ENCODE results near the gene FGD5. TPM values are rescaled to one million over a fixed set of nuclear protein-coding genes. Genes with fewer than 3 reads are reported as not detected.

FGD5 gene
- total RNA-seq, 1 donor: 0.10 TPM

DNA sequence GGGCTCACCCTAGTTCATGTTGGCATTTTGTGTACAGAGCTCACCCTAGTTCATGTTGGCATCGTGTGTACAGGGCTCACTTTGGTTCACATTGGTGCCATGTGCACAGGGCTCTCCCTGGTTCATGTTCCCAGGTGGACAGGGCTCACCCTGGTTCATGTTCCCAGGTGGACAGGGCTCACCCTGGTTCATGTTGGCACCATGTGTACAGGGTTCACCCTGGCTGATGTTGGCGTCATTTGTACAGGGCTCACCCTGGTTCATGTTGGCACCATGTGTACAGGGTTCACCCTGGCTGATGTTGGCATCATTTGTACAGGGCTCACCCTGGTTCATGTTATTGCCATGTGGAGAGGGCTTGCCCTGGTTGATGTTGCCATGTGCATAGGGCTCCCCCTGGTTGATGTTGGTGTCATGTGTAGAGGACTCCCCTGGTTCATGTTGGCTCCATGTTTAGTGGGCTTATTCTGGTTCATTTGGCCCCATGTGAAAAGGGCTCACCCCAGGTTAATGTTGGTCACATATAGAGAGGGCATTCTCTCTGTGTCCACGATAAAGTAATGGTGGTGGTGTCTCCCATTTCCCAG is 97.0 kb downstream of the FGD5 start:
- H3K4me1 ChIP-seq (ENCODE audit: insufficient read depth, low read length): no peaks in the 10 kb centered on the region
- H3K4me3 ChIP-seq (ENCODE audit: low read length): no peak overlapping the region
- no peaks in the 10 kb centered on the region for H3K9me3 ChIP-seq (ENCODE audit: low read depth, low read length)
- no peaks in the 10 kb centered on the region for H3K27me3 ChIP-seq (ENCODE audit: insufficient read depth, low read length)

DNA sequence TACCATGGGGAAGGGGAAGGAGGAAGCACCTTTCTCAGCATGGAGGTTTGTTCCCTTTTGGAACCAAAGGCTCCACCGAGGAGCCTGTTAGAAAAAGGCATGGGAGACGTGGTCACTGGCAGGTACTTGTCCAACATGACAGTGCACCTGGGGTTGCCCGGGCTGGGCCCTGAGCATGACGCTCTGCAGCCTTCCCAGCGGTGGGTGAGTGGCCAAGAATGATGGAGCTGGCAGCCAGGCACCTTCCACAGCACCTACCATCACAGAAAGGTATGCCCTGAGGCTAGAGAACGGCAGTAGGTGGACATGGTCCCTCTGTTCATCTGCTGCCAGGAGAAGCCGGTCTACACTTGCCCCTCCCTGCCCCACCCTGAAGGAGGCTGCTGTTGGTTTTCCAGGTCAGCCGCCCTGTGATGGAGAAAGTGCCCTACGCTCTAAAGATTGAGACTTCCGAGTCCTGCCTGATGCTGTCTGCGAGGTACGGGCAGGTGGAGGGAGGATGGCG is 99.6 kb downstream of the FGD5 start:
- H3K4me1 ChIP-seq (ENCODE audit: insufficient read depth, low read length): no peaks in the 10 kb centered on the region
- no peaks in the 10 kb centered on the region for H3K9me3 ChIP-seq (ENCODE audit: low read depth, low read length)
- H3K4me3 ChIP-seq (ENCODE audit: low read length): no peak overlapping the region
- no peaks in the 10 kb centered on the region for H3K27me3 ChIP-seq (ENCODE audit: insufficient read depth, low read length)

DNA sequence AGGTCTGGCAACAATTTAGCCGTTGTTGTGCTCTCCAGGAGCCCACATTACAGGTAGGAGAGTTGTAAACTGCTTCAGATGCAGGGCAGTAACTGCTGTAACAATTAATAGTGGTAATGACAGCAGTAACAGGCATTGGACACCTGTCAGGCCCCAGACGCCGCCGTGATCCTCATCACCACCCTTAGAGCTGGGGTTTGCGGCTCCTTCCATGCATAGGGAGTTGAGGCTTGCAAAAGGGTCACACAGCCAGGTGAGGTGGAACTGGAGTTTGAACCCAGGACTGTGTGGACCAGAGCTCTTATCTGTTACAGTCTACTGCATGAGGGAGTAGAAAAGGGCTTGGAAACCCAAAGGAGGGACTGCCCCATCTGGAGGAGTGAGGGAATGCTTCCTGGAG is 101.8 kb downstream of the FGD5 start:
- Histone ChIP-seq H3K4me3 (ENCODE audit: low read length) (no peak overlapping the region), H3K9me3 (ENCODE audit: low read depth, low read length) (no peaks in the 10 kb centered on the region), H3K27me3 (ENCODE audit: insufficient read depth, low read length) (no peaks in the 10 kb centered on the region), H3K4me1 (ENCODE audit: insufficient read depth, low read length) (no peaks in the 10 kb centered on the region)

DNA sequence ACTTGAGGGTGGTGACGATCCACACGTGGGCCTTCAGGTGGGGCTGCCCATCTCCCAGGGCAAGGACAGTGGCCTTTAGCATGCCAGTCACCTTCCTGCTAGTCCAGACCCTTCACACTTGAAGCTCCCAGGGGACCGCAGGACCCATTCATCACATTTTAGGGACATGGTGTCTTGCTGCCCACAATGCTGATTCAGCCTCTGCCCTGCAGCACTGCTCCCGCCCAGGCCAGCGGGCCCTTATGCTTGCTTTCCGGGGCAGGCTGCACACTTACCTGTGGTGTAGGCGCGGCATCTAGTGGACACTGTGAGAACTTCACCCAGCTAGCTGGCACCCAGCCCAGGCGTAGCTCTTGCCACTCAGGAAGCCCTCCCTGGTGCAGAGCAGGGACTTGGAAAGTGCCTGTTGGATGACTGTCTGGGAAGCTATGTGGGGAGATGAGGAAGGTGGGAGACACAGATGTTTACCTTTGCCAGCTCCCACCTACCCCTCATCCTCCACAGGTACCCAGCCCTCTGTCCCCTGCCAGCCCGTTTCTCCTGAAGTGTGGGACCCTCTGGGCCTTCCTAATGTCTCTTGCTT is 102.4 kb downstream of the FGD5 start:
- Histone ChIP-seq H3K27me3 (ENCODE audit: insufficient read depth, low read length) (no peaks in the 10 kb centered on the region), H3K4me1 (ENCODE audit: insufficient read depth, low read length) (no peaks in the 10 kb centered on the region), H3K9me3 (ENCODE audit: low read depth, low read length) (no peaks in the 10 kb centered on the region), H3K4me3 (ENCODE audit: low read length) (no peak overlapping the region)

DNA sequence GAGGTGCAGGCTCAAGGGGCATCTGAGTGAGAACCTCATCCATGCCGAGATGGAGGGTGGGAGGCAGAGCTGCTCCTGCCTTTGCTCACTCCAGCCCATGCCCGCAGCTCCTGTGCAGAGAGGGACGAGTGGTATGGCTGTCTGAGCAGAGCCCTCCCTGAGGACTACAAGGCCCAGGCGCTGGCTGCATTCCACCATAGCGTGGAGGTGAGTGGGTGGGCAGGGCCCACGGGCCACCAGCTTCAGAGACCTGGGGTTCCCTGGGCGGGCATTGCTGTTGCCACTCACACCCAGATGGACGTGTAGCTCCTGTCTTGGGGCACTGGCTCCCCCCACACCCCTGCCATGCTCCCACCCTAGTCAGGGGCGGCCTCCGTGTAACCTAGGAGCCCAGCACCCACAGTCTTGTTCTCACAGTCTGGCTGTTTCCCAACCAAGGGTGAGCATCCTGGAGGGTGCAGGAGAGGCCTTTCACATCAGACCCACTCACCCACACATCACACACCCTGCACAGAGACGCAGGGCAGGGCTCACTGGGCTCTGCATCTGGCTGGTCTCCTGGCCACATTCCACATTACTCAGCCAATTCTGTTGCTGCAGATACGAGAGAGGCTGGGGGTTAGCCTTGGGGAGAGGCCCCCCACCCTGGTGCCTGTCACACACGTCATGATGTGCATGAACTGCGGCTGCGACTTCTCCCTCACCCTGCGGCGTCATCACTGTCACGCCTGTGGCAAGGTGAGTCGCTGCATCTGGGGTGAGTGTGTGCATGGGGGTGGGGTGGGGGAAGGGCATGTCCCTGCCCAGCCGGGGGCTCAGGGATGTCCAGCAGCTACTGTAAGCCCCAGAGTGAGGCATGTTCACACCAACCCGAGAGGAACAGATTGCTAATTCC is 103.3 kb downstream of the FGD5 start:
- H3K4me1 ChIP-seq (ENCODE audit: insufficient read depth, low read length): no peaks in the 10 kb centered on the region
- H3K4me3 ChIP-seq (ENCODE audit: low read length): no peak overlapping the region
- no peaks in the 10 kb centered on the region for H3K9me3 ChIP-seq (ENCODE audit: low read depth, low read length)
- H3K27me3 ChIP-seq (ENCODE audit: insufficient read depth, low read length): no peaks in the 10 kb centered on the region

DNA sequence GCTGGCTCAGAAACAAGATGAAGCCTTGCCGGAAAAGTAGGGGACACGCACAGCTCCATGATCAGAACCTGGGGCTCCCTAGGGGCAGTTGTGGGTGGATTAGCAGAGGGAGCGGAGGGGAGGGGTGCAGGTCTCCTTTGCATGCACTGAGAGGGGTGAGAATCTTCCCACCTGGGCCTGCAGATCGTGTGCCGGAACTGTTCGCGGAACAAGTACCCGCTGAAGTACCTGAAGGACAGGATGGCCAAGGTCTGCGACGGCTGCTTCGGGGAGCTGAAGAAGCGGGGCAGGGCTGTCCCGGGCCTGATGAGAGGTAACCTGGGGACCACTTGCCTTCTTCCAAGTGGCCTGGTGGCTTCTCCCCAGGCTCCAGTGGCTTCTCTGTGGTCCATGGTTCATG is 104.1 kb downstream of the FGD5 start:
- no peaks in the 10 kb centered on the region for H3K27me3 ChIP-seq (ENCODE audit: insufficient read depth, low read length)
- H3K9me3 ChIP-seq (ENCODE audit: low read depth, low read length): no peaks in the 10 kb centered on the region
- H3K4me1 ChIP-seq (ENCODE audit: insufficient read depth, low read length): no peaks in the 10 kb centered on the region
- no peak overlapping the region for H3K4me3 ChIP-seq (ENCODE audit: low read length)

DNA sequence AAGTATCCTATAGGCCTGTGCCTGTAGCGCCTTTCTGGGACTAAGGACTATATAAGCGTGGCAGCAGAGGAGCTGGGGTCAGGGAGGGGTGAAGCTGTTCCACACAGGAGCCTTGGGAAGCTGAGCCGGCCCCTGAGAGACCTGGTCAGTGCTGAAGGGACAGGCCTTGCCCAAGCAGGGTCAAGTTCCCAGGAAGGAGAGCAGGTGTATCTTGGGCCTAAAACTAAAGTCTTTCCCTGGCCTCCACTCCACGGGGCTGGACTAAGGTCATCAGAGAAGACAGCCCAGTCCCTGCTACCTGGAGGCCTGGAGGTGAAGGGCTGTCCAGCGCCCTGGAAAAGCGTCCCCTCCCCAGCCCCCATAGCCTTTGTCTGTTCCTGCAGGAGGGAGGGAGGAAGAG is 104.7 kb downstream of the FGD5 start:
- Histone ChIP-seq H3K4me3 (ENCODE audit: low read length) (no peak overlapping the region), H3K27me3 (ENCODE audit: insufficient read depth, low read length) (no peaks in the 10 kb centered on the region), H3K9me3 (ENCODE audit: low read depth, low read length) (no peaks in the 10 kb centered on the region), H3K4me1 (ENCODE audit: insufficient read depth, low read length) (no peaks in the 10 kb centered on the region)

DNA sequence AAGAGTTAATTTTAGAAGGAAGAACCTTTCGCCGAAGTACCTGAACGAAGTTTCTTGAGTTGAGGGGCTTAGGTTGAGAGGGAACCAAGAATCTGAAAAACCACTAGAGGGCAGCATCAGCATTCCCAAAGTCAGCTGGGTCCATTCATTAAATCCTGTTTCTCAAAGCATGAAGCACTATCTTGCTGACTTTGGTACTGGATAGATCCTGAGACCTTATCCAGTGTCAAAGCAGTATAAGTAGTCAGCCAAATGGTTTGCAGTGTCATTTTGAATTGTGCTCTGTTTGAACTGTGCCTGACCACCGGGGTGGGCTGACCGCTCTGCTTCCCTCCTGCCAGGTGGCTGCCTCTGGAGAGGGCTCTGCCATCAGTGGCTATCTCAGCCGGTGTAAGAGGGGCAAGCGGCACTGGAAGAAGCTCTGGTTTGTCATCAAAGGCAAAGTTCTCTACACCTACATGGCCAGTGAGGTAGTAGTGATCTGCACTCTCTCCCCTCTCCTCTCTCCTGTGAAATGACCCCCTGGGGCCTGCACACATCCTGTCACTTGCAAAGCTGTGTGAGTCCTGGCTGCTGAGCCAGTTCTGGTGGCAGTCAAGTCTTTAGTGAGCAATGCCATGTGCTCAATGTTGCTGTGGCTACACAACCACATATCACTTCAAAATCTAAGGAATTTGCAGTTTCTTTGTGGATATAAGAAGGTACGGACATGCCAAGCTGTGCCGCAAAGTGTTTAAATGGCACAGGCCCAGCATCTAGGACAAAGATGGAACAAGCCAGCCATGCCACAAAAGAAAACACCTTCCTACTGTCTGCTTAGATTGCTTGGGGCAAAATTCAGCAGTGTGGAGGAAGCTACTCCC is 107.2 kb downstream of the FGD5 start:
- Histone ChIP-seq H3K9me3 (ENCODE audit: low read depth, low read length) (no peaks in the 10 kb centered on the region), H3K27me3 (ENCODE audit: insufficient read depth, low read length) (no peaks in the 10 kb centered on the region), H3K4me1 (ENCODE audit: insufficient read depth, low read length) (no peaks in the 10 kb centered on the region), H3K4me3 (ENCODE audit: low read length) (no peak overlapping the region)

DNA sequence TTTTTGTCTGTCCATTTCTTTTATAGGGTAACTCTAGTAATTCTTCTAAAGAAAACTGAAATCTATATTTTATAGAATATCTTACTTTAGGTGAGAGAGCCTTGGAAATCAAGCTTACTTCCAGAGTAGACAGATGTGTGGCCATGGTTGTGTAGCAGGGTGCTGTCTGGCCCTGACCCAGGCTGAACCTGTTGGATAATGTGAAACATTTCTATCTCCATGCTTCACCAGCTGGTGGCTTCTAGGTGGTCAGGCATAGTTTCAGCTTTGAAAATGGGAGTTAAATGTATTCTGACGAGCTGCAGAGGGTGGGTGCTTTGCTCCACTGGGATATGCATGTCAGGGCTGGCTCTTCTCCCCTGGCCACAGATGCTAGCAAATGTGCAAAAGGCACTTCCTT is 107.8 kb downstream of the FGD5 start:
- Histone ChIP-seq H3K27me3 (ENCODE audit: insufficient read depth, low read length) (no peaks in the 10 kb centered on the region), H3K4me1 (ENCODE audit: insufficient read depth, low read length) (no peaks in the 10 kb centered on the region), H3K4me3 (ENCODE audit: low read length) (no peak overlapping the region)

DNA sequence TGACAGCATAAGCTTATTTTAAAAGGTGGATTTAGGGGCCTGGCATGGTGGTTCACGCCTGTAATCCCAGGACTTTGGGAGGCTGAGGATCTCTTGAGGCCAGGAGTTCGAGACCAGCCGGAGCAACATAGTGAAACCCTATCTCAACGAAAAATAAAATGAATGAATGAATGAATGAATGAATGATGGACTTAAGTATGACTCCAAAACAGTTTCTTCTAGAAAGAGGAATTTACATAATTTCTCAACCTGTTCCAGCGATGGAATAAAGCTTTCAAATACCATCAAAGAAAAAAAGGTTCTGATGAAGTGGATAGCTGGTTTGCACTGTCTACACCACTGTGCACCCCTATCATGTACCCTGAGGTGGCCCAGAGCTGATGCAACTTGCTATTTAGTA is 108.5 kb downstream of the FGD5 start:
- Histone ChIP-seq H3K4me1 (ENCODE audit: insufficient read depth, low read length) (no peaks in the 10 kb centered on the region), H3K27me3 (ENCODE audit: insufficient read depth, low read length) (no peaks in the 10 kb centered on the region), H3K4me3 (ENCODE audit: low read length) (no peak overlapping the region), H3K9me3 (ENCODE audit: low read depth, low read length) (no peaks in the 10 kb centered on the region)

More for the DNA sequence above, 107.8 kb downstream of the FGD5 start:
- no peaks in the 10 kb centered on the region for H3K9me3 ChIP-seq (ENCODE audit: low read depth, low read length)

DNA sequence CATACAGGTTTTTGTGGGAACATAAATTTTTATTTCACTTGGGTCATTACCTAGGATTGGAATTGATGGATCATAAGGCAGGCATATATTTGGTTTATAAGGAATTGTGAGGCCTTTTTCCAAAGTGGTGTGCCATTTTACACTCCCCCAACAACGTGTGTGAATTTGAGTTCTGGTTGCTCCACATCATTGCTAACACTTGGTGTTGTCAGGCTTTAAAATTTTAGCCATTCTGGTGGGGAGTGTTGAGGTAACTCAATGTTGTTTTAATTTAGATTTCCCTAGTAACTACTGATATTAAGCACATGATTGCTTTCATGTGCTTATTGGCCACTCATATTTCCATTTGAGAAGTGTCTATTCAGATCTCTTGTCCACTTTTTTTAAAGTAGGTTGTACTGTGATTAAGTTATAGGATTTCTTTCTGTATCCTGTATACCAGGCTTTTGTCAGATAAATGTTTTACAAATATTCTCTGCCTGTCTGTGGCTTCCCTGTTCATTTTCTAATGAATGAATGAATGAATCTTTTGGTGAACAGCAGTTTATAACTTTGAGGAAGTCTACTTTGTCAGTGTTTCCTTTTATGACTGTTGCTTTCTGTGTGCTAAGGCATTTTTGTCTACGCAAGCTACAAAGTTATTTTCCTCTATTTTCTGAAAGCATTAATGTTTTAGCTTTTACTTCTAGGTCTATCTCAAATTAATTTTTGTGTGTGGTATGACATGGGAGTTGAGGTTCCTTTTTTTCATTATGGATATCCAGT is 110.7 kb downstream of the FGD5 start:
- Histone ChIP-seq H3K4me3 (ENCODE audit: low read length) (no peak overlapping the region), H3K4me1 (ENCODE audit: insufficient read depth, low read length) (no peaks in the 10 kb centered on the region), H3K27me3 (ENCODE audit: insufficient read depth, low read length) (no peaks in the 10 kb centered on the region), H3K9me3 (ENCODE audit: low read depth, low read length) (no peaks in the 10 kb centered on the region)

DNA sequence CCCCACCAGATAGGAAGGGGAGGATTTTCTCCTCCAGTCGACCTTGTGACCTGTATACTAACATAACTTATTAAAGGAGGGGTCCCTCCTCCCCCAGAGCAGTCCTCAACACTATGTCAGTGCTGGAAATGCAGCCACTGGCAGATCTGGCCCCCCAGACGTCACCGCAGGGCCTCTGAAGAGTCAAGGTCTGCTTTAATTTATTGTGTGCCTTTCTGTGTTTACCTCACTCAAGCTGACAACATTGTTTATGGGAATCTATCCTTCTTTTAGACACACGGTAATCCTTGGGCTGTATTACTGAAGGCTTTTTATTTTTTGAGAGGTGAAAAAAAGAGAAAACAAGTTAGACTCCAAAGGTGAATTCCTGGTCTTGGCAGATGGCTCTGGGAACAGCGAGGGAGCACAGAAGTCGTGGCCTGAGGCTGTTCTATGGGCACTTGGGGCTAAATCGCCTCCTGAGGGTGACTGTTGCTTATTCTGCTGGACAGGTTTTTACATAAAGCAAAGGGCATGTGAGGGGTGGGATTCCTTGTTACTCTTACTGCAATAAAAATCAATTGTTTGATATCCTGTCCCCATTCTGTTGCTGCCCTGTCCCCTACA is 115.2 kb downstream of the FGD5 start:
- Histone ChIP-seq H3K4me3 (ENCODE audit: low read length) (no peak overlapping the region), H3K4me1 (ENCODE audit: insufficient read depth, low read length) (peaks cover under 1% of the 10 kb centered on the region), H3K9me3 (ENCODE audit: low read depth, low read length) (no peaks in the 10 kb centered on the region)

DNA sequence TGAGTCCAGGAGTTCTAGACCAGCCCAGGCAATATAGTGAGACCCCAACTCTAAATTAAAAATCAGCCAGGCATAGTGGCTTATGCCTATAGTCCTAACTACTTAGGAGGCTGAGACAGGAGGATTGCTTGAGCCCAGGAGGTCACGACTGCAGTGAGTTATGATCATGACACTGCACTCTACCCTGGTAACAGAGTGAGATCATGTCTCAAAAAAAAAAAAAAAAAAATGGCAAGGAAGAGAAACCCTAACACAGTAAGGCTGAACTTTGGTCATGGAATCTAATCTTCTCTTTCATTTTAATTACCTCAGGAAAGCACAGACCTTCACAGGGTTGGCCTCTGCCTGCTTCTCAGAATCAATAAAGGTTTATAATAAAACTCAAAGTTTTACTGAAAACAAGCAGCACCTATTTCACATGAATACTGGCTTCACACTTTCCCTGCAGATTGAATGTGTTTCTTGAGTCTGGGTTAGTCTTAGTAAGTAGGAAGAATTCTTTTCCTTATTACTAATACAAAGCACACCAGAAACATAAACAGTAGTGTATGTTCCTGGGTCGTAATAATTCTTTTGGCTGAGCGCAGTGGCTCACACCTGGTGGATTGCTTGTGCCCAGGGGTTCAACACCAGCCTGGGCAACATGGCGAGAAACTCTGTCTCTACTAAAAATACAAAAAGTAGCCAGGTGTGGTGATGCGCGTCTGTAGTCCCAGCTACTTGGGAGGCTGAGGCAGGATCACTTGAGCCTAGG is 117.0 kb downstream of the FGD5 start:
- no peaks in the 10 kb centered on the region for H3K27me3 ChIP-seq (ENCODE audit: insufficient read depth, low read length)
- no peaks in the 10 kb centered on the region for H3K9me3 ChIP-seq (ENCODE audit: low read depth, low read length)
- peaks cover 7% of the 10 kb centered on the region for H3K4me1 ChIP-seq (ENCODE audit: insufficient read depth, low read length)
- no peak overlapping the region for H3K4me3 ChIP-seq (ENCODE audit: low read length)

More for the DNA sequence above, 115.2 kb downstream of the FGD5 start:
- H3K27me3 ChIP-seq (ENCODE audit: insufficient read depth, low read length): no peaks in the 10 kb centered on the region
